Endodermal cell (in vitro differentiated cells): ENCODE data around the gene EFTUD2. TPM values are rescaled to one million over a fixed set of nuclear protein-coding genes. Genes with fewer than 3 reads are reported as not detected.
"Not testable (repeated sequence)": the region's sequence is repeated elsewhere in the genome, so short reads cannot be mapped to it uniquely, and the experiment has no call there.

ENCODE experiments used
- DNase-seq: peaks from one replicate; pipeline ENCODE4 v3.0.0-alpha.2; 2017
- H3K27ac ChIP-seq: 2 replicates; pipeline ENCODE4 v1.5.1; 2013; ENCODE audit warnings: mild to moderate bottlenecking, low read depth, low read length, moderate library complexity
- H3K27me3 ChIP-seq: 2 replicates; pipeline ENCODE4 v1.6.1; 2013; ENCODE audit warnings: mild to moderate bottlenecking, low read length, moderate library complexity; ENCODE audit not compliant: insufficient read depth, control insufficient read depth, poor library complexity, severe bottlenecking
- H3K36me3 ChIP-seq: 2 replicates; pipeline ENCODE4 v1.7.0; 2013; ENCODE audit warnings: mild to moderate bottlenecking, low read length, moderate library complexity; ENCODE audit not compliant: control insufficient read depth, insufficient read depth
- H3K4me1 ChIP-seq: one replicate; pipeline ENCODE4 v1.7.0; 2013; ENCODE audit warnings: low read length; ENCODE audit not compliant: control insufficient read depth, insufficient read depth
- H3K4me3 ChIP-seq: 2 replicates; pipeline ENCODE4 v1.5.1; 2013; ENCODE audit warnings: mild to moderate bottlenecking, low read length, moderate library complexity
- H3K9ac ChIP-seq: 2 replicates; pipeline ENCODE4 v1.6.1; 2013; ENCODE audit warnings: mild to moderate bottlenecking, low read length, moderate library complexity; ENCODE audit not compliant: poor library complexity, severe bottlenecking; ENCODE audit errors: extremely low read depth
- H3K9me3 ChIP-seq: 2 replicates; pipeline ENCODE4 v1.6.1; 2013; ENCODE audit warnings: mild to moderate bottlenecking, low read length, moderate library complexity; ENCODE audit not compliant: control insufficient read depth
- H3K27ac Mint-ChIP-seq: 2 replicates; pipeline ENCODE4 v1.8.0; 2020; ENCODE audit warnings: mixed read lengths
- H3K27me3 Mint-ChIP-seq: 2 replicates; pipeline ENCODE4 v1.8.0; 2021; ENCODE audit warnings: mild to moderate bottlenecking, mixed read lengths; ENCODE audit not compliant: insufficient read depth
- H3K36me3 Mint-ChIP-seq: 2 replicates; pipeline ENCODE4 v1.8.0; 2020; ENCODE audit warnings: low read depth, mixed read lengths
- H3K4me1 Mint-ChIP-seq: 2 replicates; pipeline ENCODE4 v1.8.0; 2020; ENCODE audit warnings: mixed read lengths
- H3K4me3 Mint-ChIP-seq: 2 replicates; pipeline ENCODE4 v1.8.0; 2020; ENCODE audit warnings: mild to moderate bottlenecking, moderate library complexity, mixed read lengths
- H3K9me3 Mint-ChIP-seq: 2 replicates; pipeline ENCODE4 v1.8.0; 2020; ENCODE audit warnings: mild to moderate bottlenecking, mixed read lengths
- WGBS, 2 experiments: methylation state at CpG; one replicate each; pipeline versions ENCODE4 v1.1.5 to v1.1.7; 2013; ENCODE audit warnings: missing lambda C conversion rate in 2 of 2, mixed read lengths in 1 of 2; ENCODE audit not compliant: insufficient coverage in 1 of 2, insufficient read length in 1 of 2; 5-methylcytosine and 5-hydroxymethylcytosine counted together
- total RNA-seq, 2 donors: library from RNA; stranded (reverse); fragmentation: NEBNext Ultra II Directional in 1 of 2; extraction: Animal tissue kit (Norgen Biotek cat#: 25700) in 1 of 2; gene quantifications; 2 replicates in 1 of 2; 3 replicates in 1 of 2; pipeline ENCODE4 v1.2.1, GENCODE V29; 2021
- TF ChIP-seq, protein P1 (sequence below): fragments of 200-600 bp; sonication (generic); conservative IDR thresholded peaks from 2 replicates; pipeline ENCODE4 v1.5.0; 2021; ENCODE audit warnings: antibody characterized with exemption, mild to moderate bottlenecking

The EFTUD2 gene
- total RNA-seq, 2 donors from 2014 or later, result 145 to 171 TPM

DNA sequence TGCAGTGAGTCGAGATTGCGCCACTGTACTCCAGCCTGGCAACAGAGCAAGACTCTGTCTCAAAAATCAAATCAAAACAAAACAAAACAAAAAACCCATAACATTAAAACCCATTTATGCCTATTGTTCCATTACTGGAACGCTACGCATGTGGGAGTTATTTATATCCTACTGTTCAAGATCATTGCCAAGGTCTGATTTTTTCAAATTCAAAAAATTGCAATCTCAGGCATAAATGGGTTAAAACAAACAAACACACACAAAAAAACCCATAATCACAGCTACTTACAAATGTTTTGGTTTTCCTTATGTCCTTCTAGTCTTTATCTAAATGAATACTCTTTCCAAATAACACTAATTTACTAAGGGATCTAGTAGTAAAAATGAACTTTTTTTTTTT is 87.0 kb downstream of the EFTUD2 start:
- peaks cover 4% of the 10 kb centered on the region for H3K36me3 ChIP-seq
- H3K9ac ChIP-seq, result no peak overlapping the region
- H3K9me3 ChIP-seq, result no peaks in the 10 kb centered on the region
- H3K4me1 ChIP-seq, result no peaks in the 10 kb centered on the region
- no peak overlapping the region for H3K4me3 Mint-ChIP-seq
- H3K4me1 Mint-ChIP-seq, result peaks cover 2% of the 10 kb centered on the region
- H3K9me3 Mint-ChIP-seq, result no peaks in the 10 kb centered on the region
- H3K27ac Mint-ChIP-seq, result no peak overlapping the region
- H3K27ac ChIP-seq, result no peak overlapping the region
- H3K36me3 Mint-ChIP-seq, result peaks cover 10% of the 10 kb centered on the region
- 93 to 100% methylated on average over 3 to 4 of the region's 4 CpGs for WGBS, 2 experiments
- no peaks in the 10 kb centered on the region for H3K27me3 ChIP-seq
- no peak overlapping the region for H3K4me3 ChIP-seq
- DNase-seq, result no peak
- no peaks in the 10 kb centered on the region for H3K27me3 Mint-ChIP-seq
- TF ChIP-seq, protein P1, sequence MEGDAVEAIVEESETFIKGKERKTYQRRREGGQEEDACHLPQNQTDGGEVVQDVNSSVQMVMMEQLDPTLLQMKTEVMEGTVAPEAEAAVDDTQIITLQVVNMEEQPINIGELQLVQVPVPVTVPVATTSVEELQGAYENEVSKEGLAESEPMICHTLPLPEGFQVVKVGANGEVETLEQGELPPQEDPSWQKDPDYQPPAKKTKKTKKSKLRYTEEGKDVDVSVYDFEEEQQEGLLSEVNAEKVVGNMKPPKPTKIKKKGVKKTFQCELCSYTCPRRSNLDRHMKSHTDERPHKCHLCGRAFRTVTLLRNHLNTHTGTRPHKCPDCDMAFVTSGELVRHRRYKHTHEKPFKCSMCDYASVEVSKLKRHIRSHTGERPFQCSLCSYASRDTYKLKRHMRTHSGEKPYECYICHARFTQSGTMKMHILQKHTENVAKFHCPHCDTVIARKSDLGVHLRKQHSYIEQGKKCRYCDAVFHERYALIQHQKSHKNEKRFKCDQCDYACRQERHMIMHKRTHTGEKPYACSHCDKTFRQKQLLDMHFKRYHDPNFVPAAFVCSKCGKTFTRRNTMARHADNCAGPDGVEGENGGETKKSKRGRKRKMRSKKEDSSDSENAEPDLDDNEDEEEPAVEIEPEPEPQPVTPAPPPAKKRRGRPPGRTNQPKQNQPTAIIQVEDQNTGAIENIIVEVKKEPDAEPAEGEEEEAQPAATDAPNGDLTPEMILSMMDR, result no peak

DNA sequence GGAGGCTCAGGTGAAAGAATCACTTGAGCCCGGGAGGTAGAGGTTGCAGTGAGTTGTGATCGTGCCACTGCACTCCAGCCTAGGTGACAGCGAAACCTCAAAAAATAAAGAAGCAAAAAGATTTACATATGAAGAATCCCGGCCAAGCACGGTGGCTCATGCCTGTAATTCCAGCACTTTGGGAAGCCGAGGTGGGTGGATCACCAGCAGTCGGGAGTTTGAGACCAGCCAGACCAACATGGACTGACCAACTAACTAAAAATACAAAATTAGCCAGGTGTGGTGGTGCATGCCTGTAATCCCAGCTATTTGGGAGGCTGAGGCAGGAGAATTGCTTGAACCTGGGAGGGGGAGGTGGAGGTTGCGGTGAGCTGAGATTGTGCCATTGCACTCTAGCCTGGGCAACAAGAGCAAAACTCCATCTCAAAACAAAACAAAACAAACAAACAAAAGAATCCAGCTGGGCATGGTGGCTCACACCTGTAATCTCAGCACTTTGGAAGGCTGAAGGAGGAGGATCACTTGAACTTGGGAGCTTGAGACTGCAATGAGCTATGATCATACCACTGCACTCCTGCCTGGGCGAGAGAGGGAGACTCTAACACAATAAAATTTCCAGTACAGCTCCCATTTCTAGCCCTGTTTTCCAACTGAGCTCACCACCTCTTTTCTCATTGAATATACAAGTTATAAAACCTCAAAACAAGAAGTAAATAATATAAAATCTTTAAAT is 90.4 kb downstream of the EFTUD2 start:
- not testable (repeated sequence) for H3K27me3 Mint-ChIP-seq, H3K27me3 ChIP-seq, H3K4me1 Mint-ChIP-seq, DNase-seq, H3K9me3 Mint-ChIP-seq, H3K9ac ChIP-seq, H3K27ac ChIP-seq, H3K4me1 ChIP-seq, H3K9me3 ChIP-seq, H3K4me3 ChIP-seq, H3K4me3 Mint-ChIP-seq
- H3K36me3 ChIP-seq, result peaks cover 34% of the 10 kb centered on the region
- Mint-ChIP-seq H3K36me3 (peaks cover 36% of the 10 kb centered on the region), H3K27ac (peak overlapping the region; percentile 48)
- WGBS, 2 experiments, result 92 to 96% methylated on average over 7 to 9 of the region's 9 CpGs

GRCh38 chr17:44808156-44808555 is 91.1 kb downstream of the EFTUD2 start:
- Histone ChIP-seq H3K36me3 (peaks cover 40% of the 10 kb centered on the region), H3K9ac (no peak overlapping the region), H3K4me1 (no peaks in the 10 kb centered on the region), H3K9me3 (no peaks in the 10 kb centered on the region), H3K4me3 (no peak overlapping the region), H3K27ac (no peak overlapping the region), H3K27me3 (no peaks in the 10 kb centered on the region)
- no peaks in the 10 kb centered on the region for H3K27me3 Mint-ChIP-seq
- peaks cover 40% of the 10 kb centered on the region for H3K36me3 Mint-ChIP-seq
- H3K4me3 Mint-ChIP-seq, result no peak overlapping the region
- H3K27ac Mint-ChIP-seq, result no peak overlapping the region
- H3K4me1 Mint-ChIP-seq, result peaks cover 2% of the 10 kb centered on the region
- TF ChIP-seq, protein P1, result no peak
- DNase-seq, result no peak
- 97% methylated on average over 4 of the region's 4 CpGs; no CpG with 5 or more reads in 1 of the 2 experiments for WGBS, 2 experiments
- no peaks in the 10 kb centered on the region for H3K9me3 Mint-ChIP-seq

GRCh38 chr17:44807817-44808155 is 91.5 kb downstream of the EFTUD2 start:
- no peak overlapping the region for H3K27ac Mint-ChIP-seq
- no peaks in the 10 kb centered on the region for H3K9me3 Mint-ChIP-seq
- no peaks in the 10 kb centered on the region for H3K27me3 Mint-ChIP-seq
- no peak overlapping the region for H3K9ac ChIP-seq
- no peaks in the 10 kb centered on the region for H3K9me3 ChIP-seq
- H3K27me3 ChIP-seq, result no peaks in the 10 kb centered on the region
- TF ChIP-seq, protein P1, result no peak
- no peak for DNase-seq
- peaks cover 43% of the 10 kb centered on the region for H3K36me3 ChIP-seq
- WGBS, 2 experiments, result 89 to 100% methylated on average over 1 to 3 of the region's 3 CpGs
- no peak overlapping the region for H3K27ac ChIP-seq
- H3K4me1 Mint-ChIP-seq, result peaks cover 2% of the 10 kb centered on the region
- no peak overlapping the region for H3K4me3 Mint-ChIP-seq
- H3K4me3 ChIP-seq, result no peak overlapping the region
- no peaks in the 10 kb centered on the region for H3K4me1 ChIP-seq
- H3K36me3 Mint-ChIP-seq, result peaks cover 43% of the 10 kb centered on the region
